PC-9 (cell line): ENCODE measurements around the gene ZNF81.
"Not testable (repeated sequence)": the region's sequence is repeated elsewhere in the genome, so short reads cannot be mapped to it uniquely, and the experiment has no call there.

Source experiments
- EZH2 ChIP-seq: fragments of 200-600 bp; sonication (generic); IDR thresholded peaks from 2 replicates; pipeline ENCODE4 v1.8.0; 2017; ENCODE audit warnings: antibody characterized with exemption, low read depth
- TF ChIP-seq, protein P1 (sequence below): fragments of 200-600 bp; sonication (generic); conservative IDR thresholded peaks from 2 replicates; pipeline ENCODE4 v1.6.1; 2017; ENCODE audit warnings: mixed run types, antibody characterized with exemption, mild to moderate bottlenecking, moderate library complexity

DNA sequence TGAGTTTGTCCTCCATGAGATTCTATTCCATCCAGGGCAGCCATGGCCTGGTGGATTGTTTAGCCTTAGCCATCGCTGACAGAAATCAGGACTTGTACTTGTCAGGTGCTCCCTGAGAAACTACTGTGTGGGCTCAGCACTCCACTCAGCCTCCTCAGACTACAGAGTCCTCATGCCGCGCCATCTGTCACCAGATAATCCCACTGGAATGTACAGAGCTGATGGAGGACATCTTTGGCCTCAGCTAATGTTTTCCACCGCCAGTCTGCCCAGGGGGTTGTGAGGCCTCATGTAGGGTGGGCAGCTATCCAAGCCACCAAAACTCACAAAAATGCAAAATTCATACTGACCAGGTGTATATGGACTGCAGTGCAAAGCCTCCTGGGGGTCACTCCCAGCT lies 121.5 kb downstream of the ZNF81 start:
- TF ChIP-seq, protein P1, sequence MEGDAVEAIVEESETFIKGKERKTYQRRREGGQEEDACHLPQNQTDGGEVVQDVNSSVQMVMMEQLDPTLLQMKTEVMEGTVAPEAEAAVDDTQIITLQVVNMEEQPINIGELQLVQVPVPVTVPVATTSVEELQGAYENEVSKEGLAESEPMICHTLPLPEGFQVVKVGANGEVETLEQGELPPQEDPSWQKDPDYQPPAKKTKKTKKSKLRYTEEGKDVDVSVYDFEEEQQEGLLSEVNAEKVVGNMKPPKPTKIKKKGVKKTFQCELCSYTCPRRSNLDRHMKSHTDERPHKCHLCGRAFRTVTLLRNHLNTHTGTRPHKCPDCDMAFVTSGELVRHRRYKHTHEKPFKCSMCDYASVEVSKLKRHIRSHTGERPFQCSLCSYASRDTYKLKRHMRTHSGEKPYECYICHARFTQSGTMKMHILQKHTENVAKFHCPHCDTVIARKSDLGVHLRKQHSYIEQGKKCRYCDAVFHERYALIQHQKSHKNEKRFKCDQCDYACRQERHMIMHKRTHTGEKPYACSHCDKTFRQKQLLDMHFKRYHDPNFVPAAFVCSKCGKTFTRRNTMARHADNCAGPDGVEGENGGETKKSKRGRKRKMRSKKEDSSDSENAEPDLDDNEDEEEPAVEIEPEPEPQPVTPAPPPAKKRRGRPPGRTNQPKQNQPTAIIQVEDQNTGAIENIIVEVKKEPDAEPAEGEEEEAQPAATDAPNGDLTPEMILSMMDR: not testable (repeated sequence)
- TF ChIP-seq EZH2: not testable (repeated sequence)
